BE2C (cell line): ENCODE results near the gene CGN.

Source experiments
- DNase-seq: peaks from one replicate; pipeline ENCODE4 v3.0.0-alpha.2; 2020
- H3K27me3 ChIP-seq: fragments of 250-450 bp; sonication (Bioruptor Pico); 2 replicates; pipeline ENCODE4 v1.5.1; 2020; ENCODE audit warnings: mild to moderate bottlenecking
- H3K36me3 ChIP-seq: fragments of 250-450 bp; sonication (Bioruptor Pico); 2 replicates; pipeline ENCODE4 v1.5.1; 2020; ENCODE audit warnings: mild to moderate bottlenecking
- H3K4me1 ChIP-seq: fragments of 250-450 bp; sonication (Bioruptor Pico); 2 replicates; pipeline ENCODE4 v1.5.1; 2020
- H3K4me3 ChIP-seq: 2 replicates; pipeline ENCODE4 v1.5.1; 2011; ENCODE audit warnings: low read depth, low read length
- H3K9me3 ChIP-seq: fragments of 250-450 bp; sonication (Bioruptor Pico); 2 replicates; pipeline ENCODE4 v1.5.1; 2020
- CTCF ChIP-seq: IDR thresholded peaks from 2 replicates; pipeline ENCODE4 v1.5.1; 2012; ENCODE audit warnings: mild to moderate bottlenecking, low read depth, low read length

CGN gene

GRCh38 chr1:151545542-151545941, 34.4 kb downstream of the CGN start:
- no peaks in the 10 kb centered on the region for H3K27me3 ChIP-seq
- no peaks in the 10 kb centered on the region for H3K36me3 ChIP-seq
- TF ChIP-seq CTCF = no peak
- no peak for DNase-seq
- H3K4me3 ChIP-seq = no peak overlapping the region
- no peaks in the 10 kb centered on the region for H3K9me3 ChIP-seq
- no peaks in the 10 kb centered on the region; the same call in 1 of the 2 replicates for H3K4me1 ChIP-seq

- no peaks in the 10 kb centered on the region for H3K4me1 ChIP-seq
- no peaks in the 10 kb centered on the region for H3K9me3 ChIP-seq
- no peaks in the 10 kb centered on the region for H3K27me3 ChIP-seq
- TF ChIP-seq CTCF = no peak
- H3K4me3 ChIP-seq = no peak overlapping the region
- H3K36me3 ChIP-seq = no peaks in the 10 kb centered on the region
- no peak for DNase-seq
Measured at GRCh38 chr1:151546011-151546925, 35.1 kb downstream of the CGN start.

GRCh38 chr1:151547119-151547899, 36.1 kb downstream of the CGN start:
- Histone ChIP-seq H3K36me3 (no peaks in the 10 kb centered on the region), H3K4me3 (no peak overlapping the region), H3K27me3 (no peaks in the 10 kb centered on the region), H3K9me3 (no peaks in the 10 kb centered on the region), H3K4me1 (no peaks in the 10 kb centered on the region)
- TF ChIP-seq CTCF = no peak
- DNase-seq = no peak

- no peaks in the 10 kb centered on the region for H3K27me3 ChIP-seq
- no peak overlapping the region for H3K4me3 ChIP-seq
- no peaks in the 10 kb centered on the region for H3K9me3 ChIP-seq
- no peak for DNase-seq
- H3K4me1 ChIP-seq = no peaks in the 10 kb centered on the region
- no peak for TF ChIP-seq CTCF
- H3K36me3 ChIP-seq = no peaks in the 10 kb centered on the region
Measured at GRCh38 chr1:151547900-151548230, 36.7 kb downstream of the CGN start.

GRCh38 chr1:151549199-151549598, 38.0 kb downstream of the CGN start:
- Histone ChIP-seq H3K4me3 (no peak overlapping the region), H3K9me3 (no peaks in the 10 kb centered on the region), H3K36me3 (no peaks in the 10 kb centered on the region), H3K4me1 (no peaks in the 10 kb centered on the region), H3K27me3 (no peaks in the 10 kb centered on the region)
- no peak for TF ChIP-seq CTCF
- no peak for DNase-seq

- Histone ChIP-seq H3K4me1 (no peaks in the 10 kb centered on the region), H3K4me3 (no peak overlapping the region), H3K36me3 (no peaks in the 10 kb centered on the region), H3K27me3 (no peaks in the 10 kb centered on the region), H3K9me3 (peaks cover 3% of the 10 kb centered on the region; the same call in 1 of the 2 replicates)
- TF ChIP-seq CTCF = no peak
- DNase-seq = no peak
Measured at GRCh38 chr1:151553659-151554058, 42.5 kb downstream of the CGN start.
